ENCODE data around the gene FOXO6. TPM values are rescaled to one million over a fixed set of nuclear protein-coding genes. Genes with fewer than 3 reads are reported as not detected.

FOXO6 gene
- polyA plus RNA-seq, 1 donor (not counting 4 experiments of a cell fraction or from before 2014, with no cell fraction given), result not detected

DNA sequence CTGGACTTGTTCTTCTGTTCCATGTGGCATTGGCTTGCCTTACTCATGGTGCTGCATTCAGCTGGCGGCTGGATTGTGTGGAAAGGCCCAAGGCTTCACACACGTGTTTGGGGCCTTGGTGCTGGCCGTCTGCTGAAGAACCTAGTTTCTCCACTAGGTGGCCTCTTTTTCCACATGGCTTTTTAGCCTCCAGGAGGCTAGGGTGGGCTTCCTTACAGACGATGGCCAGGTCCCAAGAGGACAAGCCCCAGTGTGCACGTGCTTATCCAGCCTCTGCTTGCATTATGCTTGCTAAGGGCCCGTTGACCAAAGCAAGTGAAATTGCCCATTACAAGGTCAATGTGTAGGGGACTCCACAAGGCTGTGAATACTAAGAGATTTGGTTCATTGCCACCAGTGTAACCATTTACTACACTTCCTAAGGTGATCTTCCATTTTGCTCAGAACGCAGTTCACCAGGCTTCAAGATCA, 47.5 kb upstream of the FOXO6 start:
- dilution Hi-C loops (cut with MboI; ENCODE audit: extremely low pct_ligation_motif_present, low sequenced_read_pairs), result no loop called here
- Histone ChIP-seq H3K9ac (ENCODE audit: control insufficient read depth, extremely low read depth, insufficient read depth, low read length) (no peak overlapping the region), H3K36me3 (ENCODE audit: control insufficient read depth in 2 of 2, extremely low read depth in 1 of 2, insufficient read depth in 2 of 2, low read length in 2 of 2) (no peaks in the 10 kb centered on the region), H3K4me1 (ENCODE audit: control insufficient read depth, extremely low read depth, insufficient read depth, low read length) (peaks cover 4% of the 10 kb centered on the region), H3K79me2 (ENCODE audit: control insufficient read depth, insufficient read depth, low read length) (no peaks in the 10 kb centered on the region), H3K4me3 (ENCODE audit: control insufficient read depth in 2 of 3, extremely low read depth in 1 of 3, insufficient read depth in 2 of 3, low read depth in 1 of 3, low read length in 3 of 3) (no peak overlapping the region), H4K20me1 (ENCODE audit: control insufficient read depth, extremely low read depth, insufficient read depth, low read length) (no peaks in the 10 kb centered on the region), H2AFZ (ENCODE audit: control insufficient read depth, low read length) (no peak overlapping the region), H3K9me1 (ENCODE audit: control insufficient read depth, extremely low read depth, insufficient read depth, low read length) (no peaks in the 10 kb centered on the region), H3K27me3 (ENCODE audit: control insufficient read depth, extremely low read depth, insufficient read depth, low read length) (no peaks in the 10 kb centered on the region), H3K4me2 (ENCODE audit: control insufficient read depth, extremely low read depth, insufficient read depth, low read depth, low read length) (no peak overlapping the region), H3K27ac (ENCODE audit: control insufficient read depth, insufficient read depth, low read length) (no peak overlapping the region), H3K9me3 (ENCODE audit: control insufficient read depth, low read depth, low read length) (no peaks in the 10 kb centered on the region)
- TF ChIP-seq EZH2 (IDR thresholded peaks at IDR 0.05; ENCODE audit: low read length), result no peak
- TF ChIP-seq, protein P1, sequence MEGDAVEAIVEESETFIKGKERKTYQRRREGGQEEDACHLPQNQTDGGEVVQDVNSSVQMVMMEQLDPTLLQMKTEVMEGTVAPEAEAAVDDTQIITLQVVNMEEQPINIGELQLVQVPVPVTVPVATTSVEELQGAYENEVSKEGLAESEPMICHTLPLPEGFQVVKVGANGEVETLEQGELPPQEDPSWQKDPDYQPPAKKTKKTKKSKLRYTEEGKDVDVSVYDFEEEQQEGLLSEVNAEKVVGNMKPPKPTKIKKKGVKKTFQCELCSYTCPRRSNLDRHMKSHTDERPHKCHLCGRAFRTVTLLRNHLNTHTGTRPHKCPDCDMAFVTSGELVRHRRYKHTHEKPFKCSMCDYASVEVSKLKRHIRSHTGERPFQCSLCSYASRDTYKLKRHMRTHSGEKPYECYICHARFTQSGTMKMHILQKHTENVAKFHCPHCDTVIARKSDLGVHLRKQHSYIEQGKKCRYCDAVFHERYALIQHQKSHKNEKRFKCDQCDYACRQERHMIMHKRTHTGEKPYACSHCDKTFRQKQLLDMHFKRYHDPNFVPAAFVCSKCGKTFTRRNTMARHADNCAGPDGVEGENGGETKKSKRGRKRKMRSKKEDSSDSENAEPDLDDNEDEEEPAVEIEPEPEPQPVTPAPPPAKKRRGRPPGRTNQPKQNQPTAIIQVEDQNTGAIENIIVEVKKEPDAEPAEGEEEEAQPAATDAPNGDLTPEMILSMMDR (optimal IDR thresholded peaks at IDR 0.05 in 1 of 3, IDR thresholded peaks at IDR 0.05 in 1 of 3, conservative IDR thresholded peaks at IDR 0.05 in 1 of 3; ENCODE audit: extremely low read depth in 1 of 3, insufficient read depth in 2 of 3, low read length in 3 of 3), result peak; percentile 45 to 53 (median 45)
- DNase-seq (ENCODE audit: low read depth, low spot score) (no peak), FAIRE-seq (peak; percentile 72)

DNA sequence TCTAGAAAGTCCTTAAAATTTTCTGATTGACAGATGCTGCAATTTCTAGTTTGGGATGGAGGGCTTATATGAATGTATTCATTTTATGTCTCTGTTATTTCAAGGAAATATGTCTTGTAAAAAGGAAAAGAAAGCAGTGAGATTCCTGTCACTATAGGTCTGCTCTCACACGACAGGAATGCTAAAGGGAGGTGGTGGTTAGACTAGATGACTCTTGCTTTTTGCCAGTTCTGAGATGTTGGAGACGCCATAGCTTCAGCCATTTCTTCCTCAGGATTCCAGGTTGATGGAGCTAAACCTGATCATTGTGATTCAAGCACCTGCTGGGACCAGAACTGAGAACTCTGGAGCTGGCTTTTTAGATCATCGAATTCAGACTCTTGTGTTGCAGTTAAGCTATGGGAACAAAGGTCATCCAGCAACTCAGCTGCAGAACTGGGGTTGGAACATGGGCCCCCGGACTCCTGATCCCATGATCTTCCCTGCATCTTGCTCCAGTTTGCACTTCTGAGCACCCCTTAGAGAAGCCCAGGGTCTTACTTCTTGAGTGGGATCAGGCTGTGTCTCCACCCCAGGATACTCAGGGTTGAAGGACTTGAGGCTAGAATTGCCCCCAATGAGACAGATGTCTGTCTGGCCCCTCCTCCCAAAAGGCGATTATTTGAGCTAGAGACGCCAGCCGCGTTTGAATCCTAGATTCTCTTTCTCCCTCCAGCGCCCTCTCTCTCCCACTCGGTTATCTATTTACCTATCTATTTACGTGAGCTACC, 46.7 kb upstream of the FOXO6 start:
- H3K4me1 ChIP-seq (ENCODE audit: control insufficient read depth, extremely low read depth, insufficient read depth, low read length), result peaks cover 4% of the 10 kb centered on the region
- no peak overlapping the region for H2AFZ ChIP-seq (ENCODE audit: control insufficient read depth, low read length)
- no peaks in the 10 kb centered on the region for H3K79me2 ChIP-seq (ENCODE audit: control insufficient read depth, insufficient read depth, low read length)
- DNase-seq (ENCODE audit: low read depth, low spot score), result no peak
- H3K27me3 ChIP-seq (ENCODE audit: control insufficient read depth, extremely low read depth, insufficient read depth, low read length), result no peaks in the 10 kb centered on the region
- no peaks in the 10 kb centered on the region for H4K20me1 ChIP-seq (ENCODE audit: control insufficient read depth, extremely low read depth, insufficient read depth, low read length)
- H3K9me3 ChIP-seq (ENCODE audit: control insufficient read depth, low read depth, low read length), result no peaks in the 10 kb centered on the region
- no peak overlapping the region for H3K27ac ChIP-seq (ENCODE audit: control insufficient read depth, insufficient read depth, low read length)
- FAIRE-seq, result no peak
- H3K4me3 ChIP-seq (ENCODE audit: control insufficient read depth in 2 of 3, extremely low read depth in 1 of 3, insufficient read depth in 2 of 3, low read depth in 1 of 3, low read length in 3 of 3), result no peak overlapping the region
- no peaks in the 10 kb centered on the region for H3K9me1 ChIP-seq (ENCODE audit: control insufficient read depth, extremely low read depth, insufficient read depth, low read length)
- TF ChIP-seq EZH2 (IDR thresholded peaks at IDR 0.05; ENCODE audit: low read length), result no peak
- H3K4me2 ChIP-seq (ENCODE audit: control insufficient read depth, extremely low read depth, insufficient read depth, low read depth, low read length), result no peak overlapping the region
- H3K36me3 ChIP-seq (ENCODE audit: control insufficient read depth in 2 of 2, extremely low read depth in 1 of 2, insufficient read depth in 2 of 2, low read length in 2 of 2), result no peaks in the 10 kb centered on the region
- dilution Hi-C loops (cut with MboI; ENCODE audit: extremely low pct_ligation_motif_present, low sequenced_read_pairs), result no loop called here
- no peak overlapping the region for H3K9ac ChIP-seq (ENCODE audit: control insufficient read depth, extremely low read depth, insufficient read depth, low read length)
